NCI-H2227 treated with DMSO at 0.1 percent for 48 hours (cell line): ENCODE measurements around the gene FCGR3A.
A peak's percentile ranks its signal among the peaks of the same experiment; 100 is the strongest.
"Not testable (repeated sequence)": the region's sequence is repeated elsewhere in the genome, so short reads cannot be mapped to it uniquely, and the experiment has no call there.

Source experiments
- DNase-seq: peaks from one replicate; lab custom pipeline; 2025; lab: John Stamatoyannopoulos, UW

The FCGR3A gene

GRCh38 chr1:161530158-161530557 is 19.5 kb downstream of the FCGR3A start:
- peak; percentile 50 for DNase-seq

- peak; percentile 41 for DNase-seq
Measured at GRCh38 chr1:161529463-161530104, 20.0 kb downstream of the FCGR3A start.

- DNase-seq, result not testable (repeated sequence)
Measured at GRCh38 chr1:161528550-161528949, 21.1 kb downstream of the FCGR3A start.

- DNase-seq, result not testable (repeated sequence)
Measured at GRCh38 chr1:161525918-161526317, 23.7 kb downstream of the FCGR3A start.

GRCh38 chr1:161525321-161525720 is 24.3 kb downstream of the FCGR3A start:
- not testable (repeated sequence) for DNase-seq

- DNase-seq, result not testable (repeated sequence)
Measured at GRCh38 chr1:161524742-161525291, 24.8 kb downstream of the FCGR3A start.

GRCh38 chr1:161523817-161524741 is 25.5 kb downstream of the FCGR3A start, which contains the start of gene HSPA6:
TSS of gene HSPA6 (plus strand) at chr1:161524540. CDS start at chr1:161524659, 119 bp downstream.
- DNase-seq, result peak; percentile 89

- DNase-seq, result not testable (repeated sequence)
Measured at GRCh38 chr1:161523041-161523816, 26.4 kb downstream of the FCGR3A start.

GRCh38 chr1:161513953-161514352 is 35.7 kb downstream of the FCGR3A start:
- not testable (repeated sequence) for DNase-seq

GRCh38 chr1:161513448-161513780 is 36.2 kb downstream of the FCGR3A start:
- not testable (repeated sequence) for DNase-seq

- DNase-seq, result not testable (repeated sequence)
Measured at GRCh38 chr1:161512636-161513447, 36.8 kb downstream of the FCGR3A start.

GRCh38 chr1:161511756-161512060 is 37.9 kb downstream of the FCGR3A start:
- DNase-seq, result no peak

GRCh38 chr1:161511018-161511755 is 38.4 kb downstream of the FCGR3A start:
- no peak for DNase-seq

GRCh38 chr1:161510477-161510876 is 39.1 kb downstream of the FCGR3A start:
- DNase-seq, result no peak

GRCh38 chr1:161506336-161507223 is 43.0 kb downstream of the FCGR3A start:
- no peak for DNase-seq

GRCh38 chr1:161505686-161506085 is 43.9 kb downstream of the FCGR3A start:
- DNase-seq, result no peak

GRCh38 chr1:161503394-161503748 is 46.2 kb downstream of the FCGR3A start:
- no peak for DNase-seq

GRCh38 chr1:161502641-161503393 is 46.8 kb downstream of the FCGR3A start:
- DNase-seq, result no peak

GRCh38 chr1:161502181-161502580 is 47.4 kb downstream of the FCGR3A start:
- DNase-seq, result peak; percentile 71
